DOHH2 (cell line): Measurements from ENCODE around the gene TERB2.
"Not testable (repeated sequence)": the region's sequence is repeated elsewhere in the genome, so short reads cannot be mapped to it uniquely, and the experiment has no call there.

Experiments
- CTCF ChIP-seq: fragments of 200-600 bp; sonication (generic); IDR thresholded peaks from one replicate; pipeline ENCODE4 v1.5.1; 2014; ENCODE audit warnings: antibody characterized with exemption, mild to moderate bottlenecking, low read depth, low read length; ENCODE audit not compliant: poor library complexity, severe bottlenecking
- EZH2phosphoT487 ChIP-seq: fragments of 200-600 bp; sonication (generic); IDR thresholded peaks from 2 replicates; pipeline ENCODE4 v1.6.1; 2017; ENCODE audit warnings: borderline replicate concordance, mild to moderate bottlenecking, antibody characterized with exemption, low read length, moderate library complexity, mixed read lengths

- TF ChIP-seq CTCF, EZH2phosphoT487: not testable (repeated sequence)
Observed at GRCh38 chr15:44977781-44978180, 21.3 kb downstream of the TERB2 start.
